GM23248 (cell line): Measurements from ENCODE around the gene DNAI2.

Experiments used
- EZH2 ChIP-seq: fragments of 200-600 bp; sonication (generic); IDR thresholded peaks from 2 replicates; pipeline ENCODE4 v1.6.1; 2018; ENCODE audit warnings: antibody characterized with exemption, mild to moderate bottlenecking; ENCODE audit not compliant: insufficient read depth, poor library complexity, severe bottlenecking
- EZH2phosphoT487 ChIP-seq: fragments of 200-600 bp; sonication (generic); IDR thresholded peaks from 2 replicates; pipeline ENCODE4 v1.6.1; 2018; ENCODE audit warnings: antibody characterized with exemption, moderate library complexity, mild to moderate bottlenecking, low read depth; ENCODE audit not compliant: insufficient read depth

DNA sequence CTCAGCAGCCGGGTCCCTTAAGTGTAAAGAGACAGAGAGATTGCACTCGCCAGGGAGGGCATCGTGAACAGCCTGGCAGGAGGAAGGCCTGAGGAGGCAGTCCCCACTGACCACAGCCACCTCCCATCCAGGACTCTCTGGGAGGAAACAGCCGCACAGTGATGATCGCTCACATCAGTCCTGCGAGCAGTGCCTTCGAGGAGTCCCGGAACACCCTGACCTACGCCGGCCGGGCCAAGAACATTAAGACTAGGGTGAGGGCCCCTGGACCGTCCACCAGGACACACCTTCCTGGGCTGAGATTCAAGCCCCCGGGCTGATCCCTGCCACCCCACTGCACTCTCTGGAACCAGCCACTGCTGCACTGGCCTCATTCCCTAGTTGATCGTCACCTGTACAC lies 73.6 kb downstream of the DNAI2 start:
- TF ChIP-seq EZH2phosphoT487, result no peak
- no peak for TF ChIP-seq EZH2
